Uterus (tissue), 4 donors: Measurements from ENCODE around the gene GABARAP. TPM values are rescaled to one million over a fixed set of nuclear protein-coding genes. Genes with fewer than 3 reads are reported as not detected.

ENCODE experiments used
- DNase-seq, 2 donors: peaks; one replicate each; pipeline ENCODE4 v3.0.0-alpha.2; 2019 to 2020
- H3K27ac ChIP-seq, 2 donors: fragments of 200-600 bp; sonication (generic); 1 replicate in 1 of 2; 2 replicates in 1 of 2; pipeline ENCODE4 v1.5.1; 2016 to 2018
- H3K27me3 ChIP-seq, 2 donors: fragments of 200-600 bp; sonication (generic); one replicate each; pipeline ENCODE4 v1.5.1; 2018 to 2019; ENCODE audit warnings: control low read depth in 1 of 2
- H3K36me3 ChIP-seq, 2 donors: fragments of 200-600 bp; sonication (generic); one replicate each; pipeline ENCODE4 v1.5.1; 2019; ENCODE audit warnings: control low read depth in 1 of 2
- H3K4me1 ChIP-seq, 2 donors: fragments of 200-600 bp; sonication (generic); one replicate each; pipeline ENCODE4 v1.5.1; 2018 to 2019; ENCODE audit warnings: control low read depth in 1 of 2
- H3K4me3 ChIP-seq, 2 donors: fragments of 200-600 bp; sonication (generic); 1 replicate in 1 of 2; 2 replicates in 1 of 2; pipeline ENCODE4 v1.5.1; 2018 to 2019; ENCODE audit warnings: mild to moderate bottlenecking in 1 of 2
- H3K9me3 ChIP-seq, 2 donors: fragments of 200-600 bp; sonication (generic); one replicate each; pipeline ENCODE4 v1.5.1; 2019; ENCODE audit warnings: control low read depth in 1 of 2
- CTCF ChIP-seq, 4 experiments: fragments of 200-600 bp in 2 of 4; fragments of 450-650 bp in 2 of 4; sonication (generic) in 2 of 4; IDR thresholded peaks; one replicate each; pipeline ENCODE4 v1.5.1; 2016 to 2019; ENCODE audit warnings: antibody characterized with exemption in 4 of 4, mild to moderate bottlenecking in 2 of 4, moderate library complexity in 1 of 4
- POLR2A ChIP-seq, 2 donors: fragments of 450-650 bp; IDR thresholded peaks; one replicate each; pipeline ENCODE4 v1.6.1; 2016; ENCODE audit warnings: antibody characterized with exemption in 2 of 2, mild to moderate bottlenecking in 1 of 2, moderate library complexity in 1 of 2
- intact Hi-C: fragments of 100-400 bp; cut with DNase I; formaldehyde crosslinking; loops from one replicate; pipeline ENCODE4 v1.15.1; 2023; ENCODE audit warnings: low total_unique reads
- total RNA-seq, 4 donors: library from RNA; depleted of rRNA in 3 of 4; stranded (reverse); fragments of >200 nt in 3 of 4; gene quantifications; one replicate each; pipeline versions ENCODE4 v1.1.0 to v1.2.4, GENCODE V29; 2014 to 2023
- donor health status: DM: yes; HTN: yes; CAD: no.

The GABARAP gene
- total RNA-seq, 4 donors from 2014 or later: 220 to 467 (median 366) TPM

DNA sequence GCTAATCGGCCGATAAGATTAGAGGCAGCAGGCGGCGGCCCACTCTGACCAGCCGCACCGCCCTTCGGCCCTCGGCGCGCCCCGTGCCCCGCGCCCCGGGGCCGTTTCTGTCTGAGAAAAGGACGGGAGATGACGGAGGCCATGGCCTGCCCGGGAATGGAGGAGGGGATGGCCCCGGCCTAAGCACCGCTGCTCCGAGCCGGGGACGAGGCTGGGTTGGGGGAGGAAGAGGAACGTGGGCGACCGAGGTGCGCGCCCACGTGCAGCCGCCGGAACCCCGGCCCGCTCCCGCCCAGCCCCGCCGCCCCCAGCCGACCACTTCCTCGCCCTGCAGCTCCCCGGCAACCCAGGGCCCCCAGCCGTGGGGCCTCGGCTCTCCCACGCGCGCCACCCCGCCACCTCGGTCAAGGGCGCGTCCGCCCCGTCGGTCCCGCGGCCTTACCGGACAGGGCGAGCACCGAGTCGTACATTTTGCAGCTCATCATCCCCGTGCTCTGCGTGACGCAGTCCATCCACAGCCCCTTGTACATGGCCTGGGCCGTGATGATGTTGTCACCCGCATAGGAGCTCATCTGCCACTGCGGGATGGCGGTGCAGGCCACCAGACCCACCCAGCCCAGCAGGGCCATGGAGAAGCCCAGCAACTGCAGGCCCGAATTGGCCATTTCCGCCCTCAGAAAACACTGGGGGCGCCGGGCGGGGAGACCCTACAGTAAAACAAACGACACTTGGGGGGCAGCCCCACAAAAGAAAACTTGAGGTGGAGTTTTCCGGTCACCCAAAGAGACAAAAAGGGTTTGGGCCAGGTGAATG lies 19.3 kb upstream of the GABARAP start:
- H3K27ac ChIP-seq: no peak overlapping the region
- no peaks in the 10 kb centered on the region for H3K36me3 ChIP-seq
- DNase-seq: no peak
- intact Hi-C loops: no loop called here
- TF ChIP-seq POLR2A (IDR thresholded peaks at IDR 0.05) (no peak), CTCF (IDR thresholded peaks at IDR 0.05) (no peak)
- no peaks in the 10 kb centered on the region for H3K4me1 ChIP-seq
- H3K4me3 ChIP-seq: peak overlapping the region; percentile 2 to 7
- H3K9me3 ChIP-seq: no peaks in the 10 kb centered on the region
- peaks cover 21 to 27% of the 10 kb centered on the region in 2 donors for H3K27me3 ChIP-seq

- Histone ChIP-seq H3K27ac (no peak overlapping the region), H3K27me3 (peaks cover 21 to 27% of the 10 kb centered on the region in 2 donors), H3K36me3 (no peaks in the 10 kb centered on the region), H3K4me3 (peak overlapping the region; percentile 2 to 7), H3K4me1 (no peaks in the 10 kb centered on the region), H3K9me3 (no peaks in the 10 kb centered on the region)
- DNase-seq: no peak
- intact Hi-C loops: no loop called here
- TF ChIP-seq POLR2A (IDR thresholded peaks at IDR 0.05): no peak
- TF ChIP-seq CTCF (IDR thresholded peaks at IDR 0.05): no peak
These were observed 18.6 kb upstream of the GABARAP start for GRCh38 chr17:7260651-7261378.

GRCh38 chr17:7260151-7260550 lies 17.9 kb upstream of the GABARAP start:
- Histone ChIP-seq H3K36me3 (no peaks in the 10 kb centered on the region), H3K4me1 (no peaks in the 10 kb centered on the region), H3K27me3 (peaks cover 21 to 27% of the 10 kb centered on the region in 2 donors), H3K4me3 (no peak overlapping the region), H3K9me3 (no peaks in the 10 kb centered on the region), H3K27ac (no peak overlapping the region)
- TF ChIP-seq POLR2A (IDR thresholded peaks at IDR 0.05) (no peak), CTCF (IDR thresholded peaks at IDR 0.05) (no peak)
- intact Hi-C loops: no loop called here
- no peak for DNase-seq

DNA sequence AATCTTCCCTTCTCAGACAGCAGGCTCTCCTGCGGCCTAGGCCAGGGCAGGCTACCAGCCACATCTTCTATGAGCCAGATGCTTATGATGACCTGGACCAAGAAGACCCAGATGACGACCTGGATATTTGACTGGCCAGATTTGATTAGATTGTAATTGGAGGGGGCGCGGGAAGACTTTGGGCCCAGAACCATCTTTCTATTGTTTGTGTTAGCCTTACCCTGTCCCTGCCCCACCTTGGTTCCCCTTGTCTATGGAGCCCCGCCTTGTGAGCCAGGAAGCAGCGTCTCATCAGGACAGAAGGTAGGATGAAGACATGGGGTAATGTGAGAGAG lies 17.3 kb upstream of the GABARAP start:
- TF ChIP-seq CTCF (IDR thresholded peaks at IDR 0.05) (no peak), POLR2A (IDR thresholded peaks at IDR 0.05) (no peak)
- intact Hi-C loops: no loop called here

More for the DNA sequence above, 17.3 kb upstream of the GABARAP start:
- Histone ChIP-seq H3K27me3 (peaks cover 21 to 27% of the 10 kb centered on the region in 2 donors), H3K4me3 (no peak overlapping the region), H3K9me3 (no peaks in the 10 kb centered on the region), H3K36me3 (no peaks in the 10 kb centered on the region), H3K27ac (no peak overlapping the region), H3K4me1 (no peaks in the 10 kb centered on the region)
- DNase-seq: no peak
